COLO668 (cell line): ENCODE measurements around the gene THPO.

Experiments used
- DNase-seq: peaks from one replicate; lab custom pipeline; 2025; ENCODE audit not compliant: unreplicated experiment; lab: John Stamatoyannopoulos, UW

The THPO gene

GRCh38 chr3:184335661-184336546 is 42.1 kb downstream of the THPO start:
- peak; percentile 78 for DNase-seq

- peak; percentile 17 for DNase-seq
These were observed 42.7 kb downstream of the THPO start for GRCh38 chr3:184335291-184335660.

- no peak for DNase-seq
These were observed 43.4 kb downstream of the THPO start for GRCh38 chr3:184334470-184335158.

- DNase-seq: no peak
These were observed 44.3 kb downstream of the THPO start for GRCh38 chr3:184333700-184334099.

GRCh38 chr3:184333190-184333589 is 44.8 kb downstream of the THPO start:
- no peak for DNase-seq

- no peak for DNase-seq
These were observed 45.5 kb downstream of the THPO start for GRCh38 chr3:184332370-184333090.

GRCh38 chr3:184328516-184328915 is 49.5 kb downstream of the THPO start:
- no peak for DNase-seq

GRCh38 chr3:184327171-184327570 is 50.8 kb downstream of the THPO start:
- no peak for DNase-seq

GRCh38 chr3:184325715-184326369 is 52.2 kb downstream of the THPO start:
- DNase-seq: no peak

- no peak for DNase-seq
These were observed 52.7 kb downstream of the THPO start for GRCh38 chr3:184325269-184325668.

GRCh38 chr3:184323696-184324095 is 54.3 kb downstream of the THPO start:
- DNase-seq: no peak

- no peak for DNase-seq
These were observed 55.1 kb downstream of the THPO start for GRCh38 chr3:184322731-184323487.
